Prostate gland (tissue), 1 donor: ENCODE data around the gene JAKMIP2.

ENCODE experiments used
- POLR2A ChIP-seq: fragments of 450-650 bp; IDR thresholded peaks from one replicate; pipeline ENCODE4 v1.6.1; 2016; ENCODE audit warnings: antibody characterized with exemption, mild to moderate bottlenecking
- POLR2AphosphoS5 ChIP-seq: sonication (generic); formaldehyde crosslinking; IDR thresholded peaks from one replicate; pipeline ENCODE4 v1.6.1; 2017; ENCODE audit warnings: antibody characterized with exemption

DNA sequence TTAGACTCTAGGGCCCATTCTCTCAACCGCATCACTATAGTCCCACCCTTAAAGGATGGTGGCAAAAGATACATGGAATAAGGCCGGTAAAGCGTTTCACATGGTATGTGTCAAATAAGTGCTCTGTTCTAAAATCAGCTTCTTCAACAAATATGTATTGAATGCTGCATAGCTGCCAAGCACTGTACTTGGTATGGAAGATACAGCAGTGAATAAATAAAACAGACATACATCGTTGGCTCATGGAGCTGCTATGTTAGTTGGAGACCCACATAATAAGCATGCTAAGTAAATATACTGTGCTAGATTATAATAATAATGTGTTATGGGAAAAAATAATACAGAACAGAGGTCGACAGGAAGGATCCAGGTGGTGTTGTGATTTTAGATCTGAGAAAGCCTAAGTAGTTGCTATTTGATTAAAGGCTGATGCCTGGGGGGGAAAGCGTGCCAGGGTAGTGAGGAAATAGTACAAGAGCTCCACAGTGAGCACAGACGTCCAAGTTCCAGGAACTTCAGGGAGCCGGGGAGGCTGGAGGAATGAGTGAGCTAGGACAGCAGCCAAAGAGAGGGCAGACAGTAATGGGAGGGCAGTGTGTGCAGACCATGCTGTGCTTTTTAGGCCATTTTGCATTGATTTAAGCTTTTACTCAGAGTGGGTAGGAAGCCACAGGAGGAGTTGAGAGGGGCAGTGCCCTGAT lies 93.7 kb downstream of the JAKMIP2 start:
- TF ChIP-seq POLR2AphosphoS5, result no peak
- no peak for TF ChIP-seq POLR2A
